GM18526 (cell line): ENCODE data around the gene CNTN5.

Experiments
- POLR2A ChIP-seq: IDR thresholded peaks from 3 replicates; pipeline ENCODE4 v1.6.1; 2011; ENCODE audit not compliant: insufficient read length; ENCODE audit errors: extremely low read depth

Gene CNTN5

GRCh38 chr11:99311870-99312269, 291.1 kb downstream of the CNTN5 start:
- no peak for TF ChIP-seq POLR2A

- no peak for TF ChIP-seq POLR2A
Measured at GRCh38 chr11:99316776-99317520, 296.2 kb downstream of the CNTN5 start.

- no peak for TF ChIP-seq POLR2A
Measured at GRCh38 chr11:99320769-99321290, 300.1 kb downstream of the CNTN5 start.

GRCh38 chr11:99325847-99326246, 305.1 kb downstream of the CNTN5 start:
- no peak for TF ChIP-seq POLR2A

- TF ChIP-seq POLR2A = no peak
Measured at GRCh38 chr11:99327066-99327465, 306.3 kb downstream of the CNTN5 start.

- no peak for TF ChIP-seq POLR2A
Measured at GRCh38 chr11:99327527-99327926, 306.8 kb downstream of the CNTN5 start.

GRCh38 chr11:99333621-99334020, 312.9 kb downstream of the CNTN5 start:
- no peak for TF ChIP-seq POLR2A

GRCh38 chr11:99343117-99343516, 322.4 kb downstream of the CNTN5 start:
- no peak for TF ChIP-seq POLR2A

GRCh38 chr11:99349151-99349673, 328.5 kb downstream of the CNTN5 start:
- TF ChIP-seq POLR2A = no peak

GRCh38 chr11:99351624-99352023, 330.9 kb downstream of the CNTN5 start:
- TF ChIP-seq POLR2A = no peak

GRCh38 chr11:99352642-99353041, 331.9 kb downstream of the CNTN5 start:
- TF ChIP-seq POLR2A = no peak

GRCh38 chr11:99366546-99366945, 345.8 kb downstream of the CNTN5 start:
- TF ChIP-seq POLR2A = no peak

- no peak for TF ChIP-seq POLR2A
Measured at GRCh38 chr11:99368583-99368982, 347.8 kb downstream of the CNTN5 start.

GRCh38 chr11:99370549-99371216, 349.9 kb downstream of the CNTN5 start:
- no peak for TF ChIP-seq POLR2A

GRCh38 chr11:99371257-99371656, 350.5 kb downstream of the CNTN5 start:
- TF ChIP-seq POLR2A = no peak

- no peak for TF ChIP-seq POLR2A
Measured at GRCh38 chr11:99376463-99376862, 355.7 kb downstream of the CNTN5 start.
